GM12892 (cell line): ENCODE data around the gene GPR61.

ENCODE experiments used
- POLR2A ChIP-seq: IDR thresholded peaks from 2 replicates; pipeline ENCODE4 v1.6.1; 2011; ENCODE audit warnings: low read depth, low read length, control low read depth
- POLR2AphosphoS5 ChIP-seq: IDR thresholded peaks from 2 replicates; pipeline ENCODE4 v1.6.1; 2011; ENCODE audit warnings: low read depth, low read length, control low read depth

DNA sequence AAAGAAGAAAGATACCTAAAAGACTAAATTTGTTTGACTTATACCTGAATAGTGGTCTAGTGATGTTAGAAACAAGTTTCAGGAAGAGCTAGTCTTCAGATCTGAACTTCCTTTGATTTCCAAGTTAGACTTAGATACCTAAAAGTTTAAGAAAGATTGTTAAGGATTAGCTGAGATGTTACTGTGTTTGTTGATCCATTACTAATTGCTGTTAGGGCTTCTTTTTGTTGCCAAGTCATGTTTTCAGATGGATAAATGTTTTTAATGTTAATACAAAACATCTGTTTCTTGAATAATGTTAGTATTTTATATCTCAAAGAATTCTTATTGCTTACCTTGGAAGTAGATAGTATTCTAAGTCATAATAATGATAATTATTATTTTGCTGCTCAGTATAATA lies 20.3 kb downstream of the GPR61 start:
- TF ChIP-seq POLR2A: no peak
- no peak for TF ChIP-seq POLR2AphosphoS5
